DMS53 (cell line): ENCODE measurements around the gene LRP1B.

Source experiments
- DNase-seq: peaks from one replicate; lab custom pipeline; 2025; lab: John Stamatoyannopoulos, UW

Gene LRP1B

GRCh38 chr2:140814141-140814540 is 1316.7 kb downstream of the LRP1B start:
- peak; percentile 28 for DNase-seq

GRCh38 chr2:140808820-140809219 is 1322.0 kb downstream of the LRP1B start:
- DNase-seq, result peak; percentile 28

GRCh38 chr2:140808211-140808610 is 1322.6 kb downstream of the LRP1B start:
- no peak for DNase-seq

GRCh38 chr2:140804700-140805260 is 1326.0 kb downstream of the LRP1B start:
- peak; percentile 33 for DNase-seq

- DNase-seq, result no peak
Observed at GRCh38 chr2:140801311-140801710, 1329.5 kb downstream of the LRP1B start.

GRCh38 chr2:140797718-140798117 is 1333.1 kb downstream of the LRP1B start:
- peak; percentile 5 for DNase-seq

GRCh38 chr2:140791802-140792201 is 1339.0 kb downstream of the LRP1B start:
- DNase-seq, result peak; percentile 9

GRCh38 chr2:140786585-140786984 is 1344.2 kb downstream of the LRP1B start:
- DNase-seq, result peak; percentile 67

DNA sequence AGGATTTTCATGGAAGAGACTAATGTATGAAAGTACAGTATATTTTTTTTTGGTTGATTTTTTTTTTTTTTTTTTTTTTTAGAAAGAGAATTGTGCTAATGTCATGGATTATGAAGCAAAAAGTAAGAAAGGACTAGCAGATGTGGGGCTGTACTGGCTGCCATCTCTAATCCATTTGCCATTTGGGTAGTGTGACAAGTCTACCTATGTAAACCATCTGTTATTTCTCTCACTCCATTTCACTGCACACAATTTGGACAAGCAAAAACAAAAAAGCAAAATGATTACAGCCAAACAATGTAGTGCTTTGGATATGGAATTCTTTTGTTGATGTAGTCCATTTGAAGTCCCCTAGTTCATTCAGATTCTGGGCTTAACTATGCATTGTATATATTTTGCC is 1355.4 kb downstream of the LRP1B start:
- no peak for DNase-seq

GRCh38 chr2:140770645-140771044 is 1360.2 kb downstream of the LRP1B start:
- DNase-seq, result no peak

- DNase-seq, result no peak
Observed at GRCh38 chr2:140761807-140762206, 1369.0 kb downstream of the LRP1B start.

GRCh38 chr2:140759426-140760156 is 1371.2 kb downstream of the LRP1B start:
- DNase-seq, result no peak

DNA sequence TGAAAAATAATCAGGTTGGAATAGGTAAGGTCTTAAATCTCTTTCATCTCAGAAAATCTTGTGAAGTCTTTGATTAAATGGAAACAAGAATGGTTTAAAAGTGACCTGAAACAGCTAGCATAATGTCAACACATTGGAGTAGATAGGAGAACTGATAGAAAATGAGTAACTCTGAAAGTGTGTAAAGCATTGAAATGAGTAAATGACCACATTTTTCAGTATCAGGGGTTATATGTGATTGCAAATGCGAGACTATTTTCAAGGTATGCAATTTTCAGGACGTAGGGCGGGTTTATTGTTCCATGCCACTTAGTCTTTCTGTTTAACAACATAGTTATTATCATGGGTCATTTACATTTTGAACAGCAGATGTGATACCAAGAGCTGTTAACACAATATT is 1383.2 kb downstream of the LRP1B start:
- no peak for DNase-seq

DNA sequence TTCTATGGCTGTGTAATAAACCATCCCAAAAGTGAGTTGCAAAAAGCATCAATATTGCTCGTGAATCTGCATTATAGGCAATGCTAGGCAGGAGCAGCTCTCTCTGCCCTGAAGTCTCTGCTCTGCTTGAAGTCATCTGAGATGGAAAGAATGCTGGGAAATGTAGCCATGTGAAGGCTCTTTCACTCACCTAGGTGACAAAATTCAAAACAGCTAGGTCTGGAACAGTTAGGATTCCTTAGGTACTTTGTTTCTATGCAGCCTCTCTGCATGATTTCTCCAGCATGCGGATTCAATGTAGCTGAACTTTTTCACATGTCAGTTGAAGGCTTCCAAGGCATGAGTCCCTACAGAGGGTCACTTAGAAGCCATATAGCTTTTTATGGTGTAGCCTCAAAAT is 1383.7 kb downstream of the LRP1B start:
- no peak for DNase-seq

- DNase-seq, result no peak
Observed at GRCh38 chr2:140744379-140744778, 1386.4 kb downstream of the LRP1B start.

DNA sequence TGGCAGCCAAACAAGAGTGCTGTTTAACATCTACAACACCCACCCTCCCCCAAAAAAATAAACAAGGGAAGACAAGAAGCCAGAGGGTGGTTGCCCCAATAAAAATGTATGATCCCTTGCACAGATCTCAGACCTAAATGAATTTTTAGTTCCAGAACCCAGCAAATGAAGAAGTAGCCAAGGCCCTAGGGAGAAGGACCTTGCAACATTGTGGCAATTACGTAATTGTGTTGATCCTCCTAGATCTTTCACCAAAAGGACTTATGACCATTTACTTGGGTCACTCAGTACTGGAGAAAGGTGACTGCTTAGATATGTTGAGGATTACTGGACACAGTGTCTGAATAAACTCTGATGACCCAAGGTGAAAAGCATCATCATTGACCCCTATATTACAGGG is 1393.8 kb downstream of the LRP1B start:
- no peak for DNase-seq

DNA sequence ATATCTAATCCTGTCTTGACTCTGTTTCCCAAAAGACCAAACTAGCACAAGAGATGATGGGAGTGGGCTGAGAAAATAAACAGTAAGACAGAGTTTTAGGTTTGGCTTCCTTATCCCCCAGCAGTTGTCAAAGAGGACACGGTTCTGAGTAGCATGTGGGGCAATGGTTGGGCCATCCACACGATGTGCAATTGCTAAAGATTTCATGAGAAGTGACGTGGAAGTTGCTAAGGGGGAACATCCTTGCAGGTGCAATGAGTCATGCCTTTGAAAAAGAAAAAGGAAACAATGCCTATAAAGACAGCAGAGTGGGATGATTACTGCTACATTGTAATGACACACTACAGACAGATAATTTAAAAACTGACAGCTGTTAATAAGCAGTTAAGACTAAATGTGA is 1395.8 kb downstream of the LRP1B start:
- DNase-seq, result peak; percentile 9

- no peak for DNase-seq
Observed at GRCh38 chr2:140718999-140719398, 1411.8 kb downstream of the LRP1B start.

DNA sequence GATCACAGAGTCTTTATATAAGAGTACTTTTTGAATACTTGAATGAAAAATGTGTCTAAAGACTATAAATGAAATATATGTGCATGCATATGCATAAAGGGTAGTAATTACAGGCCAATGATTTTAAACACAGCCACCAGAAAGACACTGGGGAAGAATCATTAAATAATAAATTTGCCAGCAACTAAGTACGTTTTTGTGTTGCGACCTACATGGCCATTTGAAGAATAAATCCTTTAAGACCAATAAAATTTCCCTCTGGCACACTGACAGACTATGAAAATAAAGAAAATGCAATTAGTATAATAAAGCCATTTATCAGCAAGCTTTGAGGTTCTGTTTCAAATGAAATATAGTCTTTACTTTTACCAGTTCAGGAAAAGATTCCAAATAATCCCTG is 1413.3 kb downstream of the LRP1B start:
- DNase-seq, result no peak

DNA sequence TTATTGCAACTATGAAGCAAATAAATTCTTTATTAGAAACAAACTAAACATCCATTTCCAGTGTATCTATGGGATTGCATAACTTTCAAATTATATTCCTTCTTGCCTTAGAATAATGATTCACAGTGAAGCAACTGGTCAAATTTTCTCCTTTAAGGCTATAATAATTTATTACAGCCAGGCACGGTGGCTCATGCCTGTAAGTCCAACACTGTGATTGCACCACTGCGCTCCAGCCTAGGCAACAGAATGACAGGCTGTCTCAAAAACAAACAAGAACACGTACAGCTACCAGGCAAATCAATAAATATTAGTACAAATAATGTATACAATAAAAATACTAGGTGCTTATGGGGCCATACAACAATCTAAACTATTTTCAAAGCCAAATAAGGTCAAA is 1416.2 kb downstream of the LRP1B start:
- DNase-seq, result no peak

GRCh38 chr2:140711867-140712266 is 1418.9 kb downstream of the LRP1B start:
- peak; percentile 9 for DNase-seq

- no peak for DNase-seq
Observed at GRCh38 chr2:140701726-140702125, 1429.1 kb downstream of the LRP1B start.

DNA sequence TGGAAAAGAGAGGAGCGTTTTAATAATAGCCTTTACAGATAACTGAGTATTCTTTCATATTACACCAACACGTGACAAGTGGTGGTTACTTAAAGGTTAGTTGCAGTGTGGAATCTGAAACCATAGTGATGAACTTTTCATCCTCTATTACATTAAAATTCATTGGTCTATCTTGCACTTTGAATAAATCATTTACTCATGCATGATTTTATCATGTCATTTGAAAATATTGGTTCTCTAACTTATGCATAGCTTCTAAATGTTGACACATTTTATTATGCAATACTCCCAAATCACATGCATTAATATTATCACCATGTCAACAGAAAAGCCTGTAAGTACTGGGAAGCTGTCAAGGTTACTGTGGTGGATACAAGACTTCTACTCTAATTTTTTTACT is 1432.2 kb downstream of the LRP1B start:
- DNase-seq, result no peak

GRCh38 chr2:140696449-140696848 is 1434.4 kb downstream of the LRP1B start:
- peak; percentile 56 for DNase-seq
